K562 (cell line): Measurements from ENCODE around the gene MYOG. TPM values are rescaled to one million over a fixed set of nuclear protein-coding genes. Genes with fewer than 3 reads are reported as not detected.

Experiments
- ATAC-seq: fragments of 200-7000 bp; cut with Tn5 transposase; 3 replicates; pipeline ENCODE4 v1.9.1; 2020; ENCODE audit warnings: moderate library complexity
- BruUV-seq: library from RNA; stranded (reverse); fragments of 400-500 nt; replicated peaks from 2 replicates; lab custom pipeline; 2021; lab: Mats Ljungman, UMichigan
- CTCF ChIA-PET: fragments of 300-600 bp; formaldehyde crosslinking; extraction: SDS; loops from one replicate; lab custom pipeline; 2021; ENCODE audit warnings: low intra/inter-chr PET ratio; lab: Yijun Ruan, JAX
- POLR2A ChIA-PET: fragments of 300-600, 350-650 bp; sonication (Branson Sonifier 250); formaldehyde crosslinking; extraction: SDS; loops from one replicate; lab custom pipeline; 2021; ENCODE audit warnings: antibody characterized with exemption, inconsistent platforms; lab: Yijun Ruan, JAX
- DNase-seq, 4 experiments: peaks; one replicate each; pipeline versions ENCODE4 v3.0.0 to v3.0.0-alpha.2; 2011 to 2018; ENCODE audit warnings: low spot score in 3 of 4, mixed read lengths in 3 of 4; ENCODE audit errors: extremely low read depth in 1 of 4
- FAIRE-seq: peaks from 2 replicates; lab custom pipeline; 2011; peaks lifted over from hg19 to GRCh38; lab: Jason Lieb, UNC
- H2AFZ ChIP-seq: 2 replicates; pipeline ENCODE4 v1.6.0; 2011; ENCODE audit warnings: low read depth, low read length, control low read depth, inconsistent platforms
- H3K27ac ChIP-seq: fragments of 200-600 bp; 3 replicates; pipeline ENCODE4 v1.8.0; 2011; ENCODE audit warnings: low read depth, mild to moderate bottlenecking, control low read depth, inconsistent platforms, low read length, moderate library complexity, mixed read lengths; ENCODE audit errors: extremely low read depth
- H3K27me3 ChIP-seq, 2 experiments: fragments of 300-600 bp in 1 of 2; 2 replicates in 1 of 2; 3 replicates in 1 of 2; pipeline versions ENCODE4 v1.6.0 to v1.8.0; 2011; ENCODE audit warnings: inconsistent platforms in 2 of 2, low read length in 2 of 2, mild to moderate bottlenecking in 1 of 2, mixed read lengths in 1 of 2, moderate library complexity in 1 of 2; ENCODE audit not compliant: control insufficient read depth in 2 of 2, insufficient read depth in 2 of 2
- H3K36me3 ChIP-seq: fragments of 300-600 bp; 3 replicates; pipeline ENCODE4 v1.8.0; 2011; ENCODE audit warnings: mild to moderate bottlenecking, low read length, inconsistent platforms; ENCODE audit not compliant: control insufficient read depth, insufficient read depth
- H3K4me1 ChIP-seq, 2 experiments: fragments of 200-600 bp in 1 of 2; replicated peaks in 1 of 2; 2 replicates in 1 of 2; 3 replicates in 1 of 2; pipeline versions ENCODE4 v1.5.1 to v1.8.0; 2011; ENCODE audit warnings: inconsistent platforms in 2 of 2, low read length in 2 of 2, mild to moderate bottlenecking in 1 of 2, mixed read lengths in 1 of 2, moderate library complexity in 1 of 2; ENCODE audit not compliant: control insufficient read depth in 2 of 2, insufficient read depth in 2 of 2
- H3K4me2 ChIP-seq: 2 replicates; pipeline ENCODE4 v1.6.1; 2011; ENCODE audit warnings: low read length, control low read depth, inconsistent platforms, mixed read lengths; ENCODE audit not compliant: insufficient read depth
- H3K4me3 ChIP-seq: fragments of 200-600 bp; sonication (generic), shearing (Covaris generic); 2 replicates; pipeline ENCODE4 v1.5.1; 2016; ENCODE audit warnings: control low read depth, inconsistent platforms
- H3K79me2 ChIP-seq: fragments of 200-600 bp; 3 replicates; pipeline ENCODE4 v1.8.0; 2011; ENCODE audit warnings: low read length, inconsistent platforms; ENCODE audit not compliant: control insufficient read depth, insufficient read depth
- H3K9ac ChIP-seq, 2 experiments: 2 replicates each; pipeline versions ENCODE4 v1.6.0 to v1.6.1; 2011; ENCODE audit warnings: low read depth in 2 of 2, low read length in 2 of 2, control low read depth in 1 of 2, inconsistent platforms in 1 of 2, mild to moderate bottlenecking in 1 of 2, mixed read lengths in 1 of 2; ENCODE audit not compliant: insufficient read depth in 1 of 2
- H3K9me1 ChIP-seq: one replicate; pipeline ENCODE4 v1.6.0; 2011; ENCODE audit warnings: inconsistent platforms, mild to moderate bottlenecking, low read length, moderate library complexity; ENCODE audit not compliant: control insufficient read depth, insufficient read depth
- H3K9me3 ChIP-seq: replicated peaks from 2 replicates; pipeline ENCODE4 v1.5.1; 2011; ENCODE audit warnings: low read depth, low read length, inconsistent platforms; ENCODE audit not compliant: control insufficient read depth, insufficient read depth
- H4K20me1 ChIP-seq: replicated peaks from 2 replicates; pipeline ENCODE4 v1.6.1; 2011; ENCODE audit warnings: low read length, inconsistent platforms, mixed read lengths; ENCODE audit not compliant: control insufficient read depth, insufficient read depth
- CHCHD3 ChIP-seq: fragments of 250-450 bp; sonication (Bioruptor Pico); IDR thresholded peaks from 2 replicates; pipeline ENCODE4 v2.1.2; 2022; ENCODE audit warnings: mild to moderate bottlenecking
- EHMT2 ChIP-seq: fragments of 450-650 bp; IDR thresholded peaks from 2 replicates; pipeline ENCODE4 v1.6.1; 2018; ENCODE audit warnings: antibody characterized with exemption
- FOXK2 ChIP-seq, 2 experiments: fragments of 450-650 bp; IDR thresholded peaks in 1 of 2; conservative IDR thresholded peaks in 1 of 2; 2 replicates each; pipeline ENCODE4 v1.6.1; 2016; ENCODE audit warnings: low read depth in 2 of 2, mild to moderate bottlenecking in 1 of 2
- MAZ ChIP-seq, 2 experiments: fragments of 450-650 bp in 1 of 2; sonication (generic) in 1 of 2; formaldehyde crosslinking; IDR thresholded peaks in 1 of 2; conservative IDR thresholded peaks in 1 of 2; 2 replicates each; pipeline versions ENCODE4 v1.4.0 to v1.5.0; 2020; ENCODE audit warnings: mild to moderate bottlenecking in 1 of 2, missing genetic modification reagents in 1 of 2
- POLR2G ChIP-seq: fragments of 200-400 bp; formaldehyde crosslinking; IDR thresholded peaks from 2 replicates; pipeline ENCODE4 v1.6.1; 2017; ENCODE audit warnings: low read depth, mild to moderate bottlenecking, antibody characterized with exemption, low read length, moderate library complexity
- RBM15 ChIP-seq: fragments of 200-400 bp; formaldehyde crosslinking; IDR thresholded peaks from 2 replicates; pipeline ENCODE4 v1.6.1; 2018; ENCODE audit warnings: mild to moderate bottlenecking, low read length, moderate library complexity; ENCODE audit not compliant: insufficient read depth
- SAFB2 ChIP-seq: fragments of 200-400 bp; formaldehyde crosslinking; IDR thresholded peaks from 2 replicates; pipeline ENCODE4 v1.6.1; 2018; ENCODE audit warnings: borderline replicate concordance, low read length, low read depth, moderate library complexity; ENCODE audit not compliant: severe bottlenecking
- ZBTB1 ChIP-seq: sonication (generic); formaldehyde crosslinking; IDR thresholded peaks from 2 replicates; pipeline ENCODE4 v1.8.1; 2023; ENCODE audit warnings: missing genetic modification reagents, low read depth, mild to moderate bottlenecking, borderline replicate concordance
- WGBS: fragments of 100-300 bp; shearing (Covaris generic); methylation state at CpG from one replicate; pipeline ENCODE4 v1.1.6; 2016; ENCODE audit warnings: low coverage, mixed read lengths; ENCODE audit not compliant: insufficient coverage; ENCODE audit errors: missing lambda C conversion rate; 5-methylcytosine and 5-hydroxymethylcytosine counted together
- in situ Hi-C: fragments of 300-500 bp; cut with MboI; formaldehyde crosslinking; loops from 4 replicates; pipeline ENCODE4 v1.15.0; 2018; ENCODE audit warnings: inconsistent platforms, mixed read lengths
- intact Hi-C: fragments of 100-400 bp; cut with micrococcal nuclease; formaldehyde crosslinking; loops from 2 replicates; pipeline ENCODE4 v1.14.2; 2022
- polyA plus RNA-seq, 8 experiments: library from polyadenylated mRNA; depleted of rRNA in 4 of 8; stranded (reverse) in 5 of 8; unstranded in 3 of 8; fragments of >200 nt; fragmentation: Nextera tagmentation in 2 of 8; fragmentation: Illumina TruSeq in 1 of 8; extraction: Ambion mirVana in 2 of 8; extraction: Trizol in 1 of 8; gene quantifications; 2 replicates each; pipeline versions ENCODE4 v1.2.1 to v1.2.3, GENCODE V29; 2011 to 2014; ENCODE audit warnings: inconsistent platforms in 1 of 8, missing spikeins in 1 of 8
- total RNA-seq, 7 experiments: library from RNA; depleted of rRNA in 6 of 7; stranded (reverse); fragments of >200 nt in 6 of 7; fragmentation: Illumina TruSeq in 2 of 7; extraction: Trizol in 2 of 7; gene quantifications; 2 replicates each; pipeline versions ENCODE4 v1.2.1 to v1.2.3, GENCODE V29; 2011 to 2021; ENCODE audit warnings: low replicate concordance in 1 of 7
- TF ChIP-seq, protein P1 (sequence below), 2 experiments: fragments of 450-650 bp; IDR thresholded peaks; 2 replicates each; pipeline ENCODE4 v1.6.1; 2018; ENCODE audit warnings: mild to moderate bottlenecking in 2 of 2, low read depth in 1 of 2; ENCODE audit not compliant: partially characterized antibody in 2 of 2

The MYOG gene
- total and polyA plus RNA-seq, 9 of the 15 experiments (the other 6 are each of a cell fraction or from before 2014, with no cell fraction given), result not detected

- intact Hi-C loops, result no loop called here
- in situ Hi-C loops, result no loop called here
- ATAC-seq (no peak), DNase-seq (no peak), FAIRE-seq (no peak)
- Histone ChIP-seq H3K4me1 (peaks cover 0 to 9% of the 10 kb centered on the region in 2 experiments; a peak in 2 of 5 replicates), H3K9me1 (no peaks in the 10 kb centered on the region), H3K4me3 (no peak overlapping the region), H3K79me2 (no peaks in the 10 kb centered on the region), H3K27ac (no peak overlapping the region), H3K9me3 (no peaks in the 10 kb centered on the region), H4K20me1 (peaks cover 11% of the 10 kb centered on the region; the same call in 1 of the 2 replicates), H3K9ac (no peak overlapping the region), H3K4me2 (no peak overlapping the region), H3K36me3 (no peaks in the 10 kb centered on the region), H3K27me3 (peaks cover 54 to 91% of the 10 kb centered on the region in 2 experiments), H2AFZ (no peak overlapping the region)
- ChIA-PET POLR2A (interaction anchor here (0.5 to 1.2 kb wide), 3 partner anchors 20 to 61 kb away, joined by 3 read pairs; no protein-coding TSS in a partner anchor), CTCF (no interaction called here)
- BruUV-seq, result no TSS peak
- 11% methylated on average over 7 of the region's 7 CpGs for WGBS
- TF ChIP-seq SAFB2 (no peak), MAZ (CRISPR knock-in tag; conservative IDR thresholded peaks at IDR 0.05 in 1 of 2, IDR thresholded peaks at IDR 0.05 in 1 of 2) (0 out of 4 replicates have a peak, but pooled peaks of 1 of the 2 experiments have one; percentile 12), ZBTB1 (CRISPR knock-in tag) (no peak), RBM15 (no peak), EHMT2 (no peak), POLR2G (no peak), CHCHD3 (no peak), FOXK2 (conservative IDR thresholded peaks at IDR 0.05 in 1 of 2, IDR thresholded peaks at IDR 0.05 in 1 of 2; ENCODE audit: low read depth in 2 of 2) (no peak)
- TF ChIP-seq, protein P1, sequence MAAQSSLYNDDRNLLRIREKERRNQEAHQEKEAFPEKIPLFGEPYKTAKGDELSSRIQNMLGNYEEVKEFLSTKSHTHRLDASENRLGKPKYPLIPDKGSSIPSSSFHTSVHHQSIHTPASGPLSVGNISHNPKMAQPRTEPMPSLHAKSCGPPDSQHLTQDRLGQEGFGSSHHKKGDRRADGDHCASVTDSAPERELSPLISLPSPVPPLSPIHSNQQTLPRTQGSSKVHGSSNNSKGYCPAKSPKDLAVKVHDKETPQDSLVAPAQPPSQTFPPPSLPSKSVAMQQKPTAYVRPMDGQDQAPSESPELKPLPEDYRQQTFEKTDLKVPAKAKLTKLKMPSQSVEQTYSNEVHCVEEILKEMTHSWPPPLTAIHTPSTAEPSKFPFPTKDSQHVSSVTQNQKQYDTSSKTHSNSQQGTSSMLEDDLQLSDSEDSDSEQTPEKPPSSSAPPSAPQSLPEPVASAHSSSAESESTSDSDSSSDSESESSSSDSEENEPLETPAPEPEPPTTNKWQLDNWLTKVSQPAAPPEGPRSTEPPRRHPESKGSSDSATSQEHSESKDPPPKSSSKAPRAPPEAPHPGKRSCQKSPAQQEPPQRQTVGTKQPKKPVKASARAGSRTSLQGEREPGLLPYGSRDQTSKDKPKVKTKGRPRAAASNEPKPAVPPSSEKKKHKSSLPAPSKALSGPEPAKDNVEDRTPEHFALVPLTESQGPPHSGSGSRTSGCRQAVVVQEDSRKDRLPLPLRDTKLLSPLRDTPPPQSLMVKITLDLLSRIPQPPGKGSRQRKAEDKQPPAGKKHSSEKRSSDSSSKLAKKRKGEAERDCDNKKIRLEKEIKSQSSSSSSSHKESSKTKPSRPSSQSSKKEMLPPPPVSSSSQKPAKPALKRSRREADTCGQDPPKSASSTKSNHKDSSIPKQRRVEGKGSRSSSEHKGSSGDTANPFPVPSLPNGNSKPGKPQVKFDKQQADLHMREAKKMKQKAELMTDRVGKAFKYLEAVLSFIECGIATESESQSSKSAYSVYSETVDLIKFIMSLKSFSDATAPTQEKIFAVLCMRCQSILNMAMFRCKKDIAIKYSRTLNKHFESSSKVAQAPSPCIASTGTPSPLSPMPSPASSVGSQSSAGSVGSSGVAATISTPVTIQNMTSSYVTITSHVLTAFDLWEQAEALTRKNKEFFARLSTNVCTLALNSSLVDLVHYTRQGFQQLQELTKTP (IDR thresholded peaks at IDR 0.05; ENCODE audit: low read depth in 1 of 2, partially characterized antibody in 2 of 2), result no peak
These were observed 29.8 kb downstream of the MYOG start for GRCh38 chr1:203056012-203056411.
